ENCODE data around the gene SMAD6.

- TF ChIP-seq CTCF (IDR thresholded peaks at IDR 0.05), result no peak
- TF ChIP-seq POLR2A (IDR thresholded peaks at IDR 0.05), result no peak
Measured at GRCh38 chr15:66822114-66822513, 120.1 kb downstream of the SMAD6 start.
